Esophagus squamous epithelium (tissue), 4 donors: ENCODE data around the gene KCTD2.

Experiments used
- CTCF ChIP-seq, 6 experiments: fragments of 450-650 bp in 4 of 6; fragments of 200-600 bp in 2 of 6; sonication (generic) in 2 of 6; IDR thresholded peaks; one replicate each; pipeline ENCODE4 v1.5.1; 2016 to 2019; ENCODE audit warnings: antibody characterized with exemption in 6 of 6, mild to moderate bottlenecking in 4 of 6, moderate library complexity in 4 of 6
- POLR2A ChIP-seq, 4 donors: fragments of 450-650 bp; IDR thresholded peaks; one replicate each; pipeline ENCODE4 v1.6.1; 2017; ENCODE audit warnings: antibody characterized with exemption in 4 of 4, mild to moderate bottlenecking in 4 of 4, moderate library complexity in 3 of 4

GRCh38 chr17:75113798-75114551, 67.0 kb downstream of the KCTD2 start:
- TF ChIP-seq CTCF (IDR thresholded peaks at IDR 0.05) (peak; percentile 91 to 99 (median 98)), POLR2A (IDR thresholded peaks at IDR 0.05) (no peak)
